Kasumi-1 (cell line): ENCODE data around the gene ASB6.
A peak's percentile ranks its signal among the peaks of the same experiment; 100 is the strongest.

ENCODE experiments used
- DNase-seq, 2 experiments: peaks; one replicate each; lab custom pipeline; 2025; lab: John Stamatoyannopoulos, UW

The ASB6 gene, protein sequence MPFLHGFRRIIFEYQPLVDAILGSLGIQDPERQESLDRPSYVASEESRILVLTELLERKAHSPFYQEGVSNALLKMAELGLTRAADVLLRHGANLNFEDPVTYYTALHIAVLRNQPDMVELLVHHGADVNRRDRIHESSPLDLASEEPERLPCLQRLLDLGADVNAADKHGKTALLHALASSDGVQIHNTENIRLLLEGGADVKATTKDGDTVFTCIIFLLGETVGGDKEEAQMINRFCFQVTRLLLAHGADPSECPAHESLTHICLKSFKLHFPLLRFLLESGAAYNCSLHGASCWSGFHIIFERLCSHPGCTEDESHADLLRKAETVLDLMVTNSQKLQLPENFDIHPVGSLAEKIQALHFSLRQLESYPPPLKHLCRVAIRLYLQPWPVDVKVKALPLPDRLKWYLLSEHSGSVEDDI

DNA sequence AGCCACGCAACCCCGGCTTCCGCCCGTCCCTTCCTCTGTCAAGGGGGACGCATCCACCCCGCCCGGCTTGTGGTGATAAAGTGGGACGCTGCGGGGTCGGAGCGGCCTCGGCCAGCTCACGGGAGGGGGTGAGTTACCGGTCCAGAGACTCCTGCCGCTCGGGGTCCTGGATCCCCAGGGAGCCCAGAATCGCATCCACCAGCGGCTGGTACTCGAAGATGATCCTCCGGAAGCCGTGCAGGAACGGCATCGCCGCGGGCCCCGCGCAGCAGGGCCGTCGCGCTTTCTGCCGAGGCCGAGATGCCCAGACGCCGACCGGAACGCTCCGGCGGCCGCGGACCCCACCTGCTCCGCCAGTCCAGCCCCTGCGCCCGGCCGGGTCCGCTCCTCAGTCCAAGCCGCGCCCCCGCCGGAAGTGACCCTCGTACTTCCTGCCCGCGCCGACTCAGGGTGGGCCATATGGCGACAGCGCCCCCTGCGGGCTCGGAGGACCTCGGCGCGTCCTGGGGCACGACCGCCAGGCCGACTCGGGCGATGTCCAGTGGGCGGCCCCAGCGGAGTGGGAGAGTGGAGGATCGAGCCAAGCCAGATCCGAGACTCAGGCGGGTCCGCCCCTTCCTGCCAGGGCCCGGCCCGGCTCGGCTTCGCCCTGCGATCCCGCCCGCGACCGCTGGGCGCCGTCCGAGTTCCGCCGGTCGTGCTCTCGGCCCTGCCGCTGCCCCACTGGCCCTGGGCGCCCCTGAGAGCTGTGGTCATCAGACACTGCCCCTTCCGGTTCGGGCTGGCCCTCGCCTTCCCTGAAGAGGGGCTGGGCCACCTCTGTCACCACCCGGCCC is at the start of gene ASB6:
TSS of gene ASB6 (minus strand) at position 402 of the 836 bp plus-strand sequence. CDS start at position 250, 152 bp downstream.
- DNase-seq, result peak; percentile 89 to 92

DNA sequence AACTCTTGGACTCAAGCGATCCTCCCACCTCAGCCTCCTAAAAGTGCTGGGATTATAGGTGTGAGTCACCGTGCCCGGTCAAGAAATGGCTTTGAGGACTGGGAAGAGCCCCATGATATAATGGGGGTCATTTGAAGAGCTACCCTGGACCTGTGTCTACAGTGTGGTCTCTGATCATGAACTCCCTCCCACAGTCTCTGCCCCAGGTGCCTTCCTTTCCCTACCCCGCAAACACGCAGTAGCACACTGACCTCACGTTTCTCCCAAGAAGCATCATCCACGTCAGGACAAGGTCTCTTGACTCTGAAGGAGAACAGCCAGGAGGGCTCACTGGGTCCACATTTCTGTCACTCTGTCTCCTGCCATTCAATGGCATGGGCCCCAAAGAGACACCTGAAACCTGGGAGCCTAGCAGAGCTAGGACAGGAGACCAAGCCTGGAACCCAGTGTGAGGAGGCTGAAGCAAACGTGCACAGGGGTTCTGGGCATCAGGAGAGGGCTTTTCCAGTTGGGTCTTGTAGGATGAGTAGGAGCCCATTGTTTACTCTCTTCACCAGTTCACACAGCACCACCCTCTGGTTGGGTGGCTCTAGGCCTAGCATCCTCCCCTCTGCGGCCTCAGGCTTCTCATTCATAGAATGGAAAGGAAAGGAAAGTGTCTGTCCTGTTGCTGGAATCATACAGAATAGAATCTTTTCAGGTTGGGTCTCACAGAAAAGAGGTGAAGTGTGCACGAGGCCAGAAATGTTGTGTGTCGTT is 46.5 kb upstream of the ASB6 start:
- DNase-seq, result no peak

GRCh38 chr9:129687391-129687790 is 45.4 kb upstream of the ASB6 start:
- no peak for DNase-seq

DNA sequence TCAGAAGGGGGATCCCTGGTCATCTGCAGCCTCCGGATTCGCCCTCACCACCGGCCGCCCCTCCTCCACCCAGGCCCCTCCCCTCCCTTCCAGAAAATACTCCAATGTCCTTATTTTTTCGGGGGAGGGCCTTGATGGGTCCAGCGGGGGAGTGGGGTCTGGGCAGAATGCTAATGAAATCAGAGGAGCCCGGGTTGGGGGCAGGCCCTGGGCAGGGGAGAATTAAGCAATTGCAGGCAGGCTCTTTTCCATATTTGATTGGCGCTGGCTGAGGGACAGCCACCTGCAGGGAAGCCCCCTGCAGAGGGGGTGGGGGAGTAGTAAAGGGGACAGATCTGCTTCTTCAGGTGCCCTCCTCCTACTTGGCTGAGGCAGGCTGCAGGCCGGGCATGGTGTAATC is 44.8 kb upstream of the ASB6 start:
- no peak for DNase-seq

DNA sequence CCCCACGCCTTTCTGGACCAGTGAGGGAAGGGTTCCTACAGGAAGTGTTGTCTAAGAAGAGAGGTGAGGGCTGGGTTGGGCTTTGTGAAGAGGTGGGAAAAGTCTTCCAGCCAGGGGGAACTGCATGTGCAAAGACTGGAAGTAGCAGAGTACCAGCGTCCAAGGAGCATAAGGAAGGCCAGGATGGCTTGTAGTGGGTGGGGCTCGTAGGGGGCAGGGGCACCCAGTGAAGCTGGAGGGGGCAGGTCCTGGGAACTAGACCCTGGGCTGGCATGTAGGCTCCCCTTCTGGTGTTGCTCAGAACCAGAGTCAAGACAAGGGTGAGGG is 43.9 kb upstream of the ASB6 start:
- no peak for DNase-seq

DNA sequence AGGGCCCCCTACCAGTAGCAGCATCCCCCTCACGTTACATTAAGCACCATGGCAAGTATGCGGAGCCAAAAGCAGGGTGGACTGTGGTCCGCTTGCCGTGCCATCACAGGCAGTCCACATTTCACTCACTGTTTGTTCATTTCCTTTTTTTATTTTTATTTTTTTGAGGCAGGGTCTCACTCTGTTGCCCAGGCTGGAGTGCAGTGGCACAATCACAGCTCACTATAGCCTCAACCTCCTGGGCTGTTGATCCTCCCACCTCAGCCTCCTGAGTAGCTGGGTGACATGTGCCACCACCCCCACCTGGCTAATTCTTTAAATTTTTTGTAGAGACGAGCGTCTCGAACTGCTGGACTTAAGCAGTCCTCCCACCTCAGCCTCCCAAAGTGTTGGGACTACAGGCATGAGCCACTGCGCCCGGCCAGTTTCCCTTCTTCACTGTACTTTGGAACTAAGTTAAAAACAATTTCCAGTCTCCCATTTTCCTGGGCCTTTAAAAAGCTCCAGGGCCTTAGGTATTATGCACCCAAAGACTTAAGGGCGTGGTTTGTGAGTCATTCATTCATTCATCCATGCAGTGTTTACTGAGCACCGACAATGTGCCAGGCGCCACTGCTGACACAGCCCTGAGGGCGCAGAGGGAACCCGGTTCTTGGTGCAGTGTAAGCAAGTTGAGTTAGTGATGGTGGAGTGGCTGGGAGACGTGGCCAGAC is 43.4 kb upstream of the ASB6 start:
- DNase-seq, result no peak

- no peak for DNase-seq
Observed at GRCh38 chr9:129682381-129682780, 40.4 kb upstream of the ASB6 start.

GRCh38 chr9:129681924-129682323 is 40.0 kb upstream of the ASB6 start:
- DNase-seq, result no peak

- DNase-seq, result no peak
Observed at GRCh38 chr9:129679537-129679936, 37.6 kb upstream of the ASB6 start.

GRCh38 chr9:129678844-129679243 is 36.9 kb upstream of the ASB6 start:
- no peak for DNase-seq

DNA sequence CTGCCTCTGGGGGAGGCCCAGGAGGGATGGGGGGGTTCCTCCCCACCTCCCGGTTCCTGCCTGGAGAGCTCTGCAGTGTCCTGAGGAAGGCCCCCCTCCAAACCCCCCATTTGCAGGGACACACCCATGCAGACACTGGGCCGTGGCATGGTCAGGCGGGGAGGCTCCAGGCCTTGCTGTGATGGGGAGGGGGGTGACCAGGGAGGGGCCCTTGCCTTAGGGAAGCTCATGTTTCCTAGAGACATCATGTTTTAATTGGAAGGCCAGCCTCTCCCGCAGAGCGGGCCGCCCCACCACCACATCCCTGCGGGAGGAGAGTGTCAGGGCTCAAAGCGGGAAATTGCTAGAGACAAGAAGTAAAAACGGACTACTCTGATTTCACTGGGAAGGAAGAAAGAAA is 35.5 kb upstream of the ASB6 start:
- DNase-seq, result no peak

GRCh38 chr9:129676975-129677374 is 35.0 kb upstream of the ASB6 start:
- DNase-seq, result no peak

GRCh38 chr9:129676287-129676686 is 34.3 kb upstream of the ASB6 start:
- DNase-seq, result no peak

DNA sequence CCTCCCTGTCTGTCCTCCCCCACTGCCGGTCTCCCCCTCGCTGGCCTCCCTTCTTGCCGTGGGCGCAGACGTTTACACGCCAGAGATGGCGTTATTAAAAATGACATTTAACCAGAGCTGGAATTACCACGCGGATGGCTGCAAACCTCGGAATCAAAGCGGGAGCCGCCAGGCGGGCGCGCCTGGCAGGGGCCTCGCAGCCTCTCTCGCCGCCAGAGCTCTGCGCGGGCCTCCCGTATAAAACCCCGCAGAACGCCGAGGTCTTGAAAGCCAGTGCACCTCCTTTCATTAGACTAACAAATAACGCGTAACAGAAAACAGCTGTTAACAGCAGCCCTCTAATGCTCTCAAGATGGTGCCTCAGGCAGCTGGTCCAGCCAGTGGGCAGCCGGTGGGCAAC is 33.7 kb upstream of the ASB6 start:
- DNase-seq, result no peak

GRCh38 chr9:129674229-129674628 is 32.3 kb upstream of the ASB6 start:
- DNase-seq, result no peak

- no peak for DNase-seq
Observed at GRCh38 chr9:129673602-129674001, 31.7 kb upstream of the ASB6 start.

DNA sequence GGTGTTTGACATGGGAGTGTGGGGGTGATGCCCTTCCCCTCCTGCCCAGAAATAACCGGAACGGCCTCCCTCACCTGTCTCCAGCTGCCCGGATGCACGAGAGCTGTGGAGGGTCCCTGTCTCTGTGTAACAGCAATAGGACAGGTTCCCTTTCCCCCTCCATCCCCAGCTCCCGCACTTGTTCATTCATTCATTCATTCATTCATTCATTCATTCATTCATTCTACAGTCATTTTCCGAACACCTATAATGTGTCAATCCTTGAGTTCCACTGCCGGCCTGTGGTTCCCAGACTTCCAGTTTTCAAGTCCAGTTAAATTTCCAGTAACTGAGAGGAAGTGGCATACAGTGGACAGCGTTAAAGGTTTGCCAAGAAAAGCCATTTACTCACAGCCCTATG is 30.8 kb upstream of the ASB6 start:
- no peak for DNase-seq

GRCh38 chr9:129671519-129671918 is 29.6 kb upstream of the ASB6 start:
- DNase-seq, result no peak

- DNase-seq, result no peak
Observed at GRCh38 chr9:129671065-129671464, 29.1 kb upstream of the ASB6 start.

DNA sequence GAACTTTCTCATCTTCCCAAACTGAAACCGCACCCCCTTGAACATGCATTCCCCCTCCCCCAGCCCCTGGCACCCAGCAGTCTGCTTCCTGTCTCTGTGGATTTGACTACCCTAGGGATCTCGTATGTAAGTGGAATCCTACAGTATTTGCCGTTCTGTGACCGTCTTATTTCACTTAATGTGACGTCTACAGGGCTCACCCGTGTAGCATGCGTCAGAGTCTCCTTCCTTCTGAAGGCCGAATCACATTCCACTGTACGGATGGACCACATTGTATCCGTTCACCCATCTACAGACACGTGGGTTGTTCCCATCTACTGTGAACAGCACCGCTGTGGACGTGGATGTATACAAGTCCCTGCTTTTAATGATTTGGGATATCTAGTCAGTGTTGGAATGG is 28.0 kb upstream of the ASB6 start:
- DNase-seq, result no peak

DNA sequence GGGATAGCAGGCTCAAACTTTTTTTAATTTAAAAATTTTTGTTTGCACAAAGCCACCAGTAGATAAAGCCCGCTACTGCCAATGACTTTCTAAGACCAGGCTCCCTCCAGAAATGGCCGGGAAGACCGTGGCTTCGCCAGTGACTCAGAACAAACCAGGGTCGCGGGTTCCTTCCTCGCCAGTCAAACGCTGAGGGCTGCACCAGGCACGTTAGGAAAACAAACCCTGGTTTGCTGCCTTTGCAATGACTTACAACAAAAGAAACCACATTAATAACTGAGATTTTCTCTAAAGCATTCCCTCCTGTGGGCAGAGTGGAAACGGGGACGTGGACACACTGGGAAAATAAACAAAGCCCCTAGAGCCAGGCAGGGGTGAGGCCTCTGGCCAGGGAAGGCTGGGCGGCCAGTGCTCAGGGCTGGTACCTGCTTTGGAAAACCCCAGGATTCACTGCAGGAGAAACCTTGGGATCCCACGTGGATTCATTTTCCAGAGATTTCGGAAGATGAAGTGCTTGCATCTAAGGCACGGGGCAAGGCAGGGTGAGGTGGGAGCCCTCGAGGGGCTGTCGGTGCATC is 27.3 kb upstream of the ASB6 start:
- no peak for DNase-seq

- DNase-seq, result no peak
Observed at GRCh38 chr9:129667850-129668249, 25.9 kb upstream of the ASB6 start.
